GM10266 (cell line): ENCODE measurements around the gene ADRA1B.

Source experiments
- DNase-seq: peaks from one replicate; pipeline ENCODE4 v3.0.0; 2012; ENCODE audit errors: extremely low spot score
- TF ChIP-seq, protein P1 (sequence below): IDR thresholded peaks from 2 replicates; pipeline ENCODE4 v1.5.1; 2012; ENCODE audit warnings: mild to moderate bottlenecking, low read depth; ENCODE audit not compliant: control insufficient read depth, insufficient read depth; ENCODE audit errors: missing control alignments

ADRA1B gene

DNA sequence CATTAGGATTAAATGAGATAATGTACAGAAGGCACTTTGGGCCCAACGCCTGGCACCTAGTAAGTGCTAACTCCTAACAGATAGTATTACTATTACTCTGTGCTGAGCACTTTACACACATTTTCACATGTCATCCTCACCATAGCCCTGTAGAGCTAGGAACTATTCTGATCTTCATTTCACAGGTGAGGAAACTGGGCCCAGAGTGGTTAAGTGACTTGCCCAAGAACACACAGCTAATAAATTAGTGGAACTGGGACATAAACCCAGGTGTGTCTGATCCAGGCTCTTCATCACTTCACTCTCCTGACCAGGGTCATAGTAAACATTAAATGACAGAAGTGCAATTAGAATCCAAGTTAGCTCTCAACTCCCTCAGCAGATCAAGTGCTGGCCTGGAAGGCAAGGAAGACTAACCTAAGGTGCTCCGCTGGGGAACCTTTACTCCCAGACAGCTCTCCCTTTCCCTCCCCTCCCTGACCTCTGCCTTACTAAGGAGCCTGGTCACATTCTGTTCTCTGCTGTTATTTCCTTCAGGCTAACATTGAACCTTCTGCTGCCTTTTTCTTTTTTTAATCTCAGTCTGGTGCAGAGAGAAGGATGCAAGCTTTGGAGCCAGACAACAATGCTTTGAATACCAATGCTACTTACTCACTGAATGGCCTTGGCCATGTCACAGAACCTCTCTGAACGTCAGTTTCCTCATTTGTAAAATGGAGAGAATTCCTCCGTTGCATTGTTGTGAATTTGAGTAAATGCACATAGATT, 4.1 kb upstream of the ADRA1B start:
- DNase-seq = no peak
- TF ChIP-seq, protein P1, sequence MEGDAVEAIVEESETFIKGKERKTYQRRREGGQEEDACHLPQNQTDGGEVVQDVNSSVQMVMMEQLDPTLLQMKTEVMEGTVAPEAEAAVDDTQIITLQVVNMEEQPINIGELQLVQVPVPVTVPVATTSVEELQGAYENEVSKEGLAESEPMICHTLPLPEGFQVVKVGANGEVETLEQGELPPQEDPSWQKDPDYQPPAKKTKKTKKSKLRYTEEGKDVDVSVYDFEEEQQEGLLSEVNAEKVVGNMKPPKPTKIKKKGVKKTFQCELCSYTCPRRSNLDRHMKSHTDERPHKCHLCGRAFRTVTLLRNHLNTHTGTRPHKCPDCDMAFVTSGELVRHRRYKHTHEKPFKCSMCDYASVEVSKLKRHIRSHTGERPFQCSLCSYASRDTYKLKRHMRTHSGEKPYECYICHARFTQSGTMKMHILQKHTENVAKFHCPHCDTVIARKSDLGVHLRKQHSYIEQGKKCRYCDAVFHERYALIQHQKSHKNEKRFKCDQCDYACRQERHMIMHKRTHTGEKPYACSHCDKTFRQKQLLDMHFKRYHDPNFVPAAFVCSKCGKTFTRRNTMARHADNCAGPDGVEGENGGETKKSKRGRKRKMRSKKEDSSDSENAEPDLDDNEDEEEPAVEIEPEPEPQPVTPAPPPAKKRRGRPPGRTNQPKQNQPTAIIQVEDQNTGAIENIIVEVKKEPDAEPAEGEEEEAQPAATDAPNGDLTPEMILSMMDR = no peak

DNA sequence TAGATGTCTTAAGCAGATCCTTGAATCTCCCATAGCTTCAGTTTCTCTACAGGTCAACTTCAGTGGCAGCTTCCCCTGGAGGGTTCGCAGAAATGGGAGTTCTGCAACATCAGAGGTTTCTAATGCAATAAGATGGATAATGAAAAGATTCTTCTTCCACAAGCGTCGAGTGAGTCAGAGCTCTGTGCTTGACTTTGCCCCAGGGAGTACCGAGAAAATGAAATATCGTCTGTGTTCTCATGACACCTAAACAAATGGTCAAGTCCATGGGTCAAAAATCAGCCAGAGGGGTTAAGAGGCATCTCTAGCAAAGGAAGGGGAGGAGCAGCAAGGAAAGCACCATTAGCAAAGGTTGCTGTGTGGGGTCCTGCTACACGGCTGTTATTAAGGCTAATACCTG, 3.2 kb upstream of the ADRA1B start:
- TF ChIP-seq, protein P1 = no peak
- DNase-seq = no peak

DNA sequence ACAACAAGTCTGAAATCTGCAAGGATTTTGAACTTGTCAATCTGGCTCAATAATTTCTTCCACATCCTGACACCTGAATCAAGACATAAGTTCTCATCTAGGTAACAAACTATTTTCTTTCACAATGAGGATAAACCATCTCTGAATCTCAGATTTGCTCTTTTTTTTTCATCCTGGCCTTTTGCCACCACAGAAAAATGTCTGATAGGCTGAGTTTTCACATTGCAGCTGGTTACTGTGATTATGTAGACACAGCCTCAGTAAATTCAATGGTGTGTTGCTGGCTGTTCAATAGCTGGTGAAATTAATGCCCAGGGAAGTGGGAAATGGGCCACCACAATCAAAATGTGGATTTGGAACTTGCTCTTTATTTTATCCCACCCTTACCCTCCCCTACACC, 2.8 kb upstream of the ADRA1B start:
- TF ChIP-seq, protein P1 = no peak
- DNase-seq = no peak

DNA sequence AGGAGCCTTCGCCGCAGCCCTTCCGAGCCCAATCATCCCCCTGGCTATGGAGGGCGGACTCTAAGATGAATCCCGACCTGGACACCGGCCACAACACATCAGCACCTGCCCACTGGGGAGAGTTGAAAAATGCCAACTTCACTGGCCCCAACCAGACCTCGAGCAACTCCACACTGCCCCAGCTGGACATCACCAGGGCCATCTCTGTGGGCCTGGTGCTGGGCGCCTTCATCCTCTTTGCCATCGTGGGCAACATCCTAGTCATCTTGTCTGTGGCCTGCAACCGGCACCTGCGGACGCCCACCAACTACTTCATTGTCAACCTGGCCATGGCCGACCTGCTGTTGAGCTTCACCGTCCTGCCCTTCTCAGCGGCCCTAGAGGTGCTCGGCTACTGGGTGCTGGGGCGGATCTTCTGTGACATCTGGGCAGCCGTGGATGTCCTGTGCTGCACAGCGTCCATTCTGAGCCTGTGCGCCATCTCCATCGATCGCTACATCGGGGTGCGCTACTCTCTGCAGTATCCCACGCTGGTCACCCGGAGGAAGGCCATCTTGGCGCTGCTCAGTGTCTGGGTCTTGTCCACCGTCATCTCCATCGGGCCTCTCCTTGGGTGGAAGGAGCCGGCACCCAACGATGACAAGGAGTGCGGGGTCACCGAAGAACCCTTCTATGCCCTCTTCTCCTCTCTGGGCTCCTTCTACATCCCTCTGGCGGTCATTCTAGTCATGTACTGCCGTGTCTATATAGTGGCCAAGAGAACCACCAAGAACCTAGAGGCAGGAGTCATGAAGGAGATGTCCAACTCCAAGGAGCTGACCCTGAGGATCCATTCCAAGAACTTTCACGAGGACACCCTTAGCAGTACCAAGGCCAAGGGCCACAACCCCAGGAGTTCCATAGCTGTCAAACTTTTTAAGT, 819 bp downstream of the ADRA1B start:
- TF ChIP-seq, protein P1 = no peak
- DNase-seq = no peak

DNA sequence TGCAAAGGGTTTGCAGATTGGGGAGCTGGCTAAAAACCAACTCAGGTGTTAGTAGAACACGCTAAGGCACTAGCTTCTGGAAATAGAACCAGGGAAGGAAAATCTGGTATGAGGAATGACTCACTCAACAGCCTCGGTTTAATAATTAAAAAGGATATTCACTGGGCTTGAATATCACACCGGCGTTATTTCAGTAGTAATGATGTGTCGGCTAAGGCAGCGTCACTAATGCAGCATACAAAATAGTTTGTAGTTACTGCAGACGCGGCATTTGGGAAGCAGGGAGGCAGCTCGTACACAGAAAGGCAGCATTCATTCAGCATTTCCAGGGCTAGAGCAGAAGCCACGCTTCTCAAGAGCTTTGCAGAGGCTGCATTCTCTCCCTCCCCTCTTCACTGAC, 1.7 kb downstream of the ADRA1B start:
- no peak for DNase-seq
- TF ChIP-seq, protein P1 = no peak

DNA sequence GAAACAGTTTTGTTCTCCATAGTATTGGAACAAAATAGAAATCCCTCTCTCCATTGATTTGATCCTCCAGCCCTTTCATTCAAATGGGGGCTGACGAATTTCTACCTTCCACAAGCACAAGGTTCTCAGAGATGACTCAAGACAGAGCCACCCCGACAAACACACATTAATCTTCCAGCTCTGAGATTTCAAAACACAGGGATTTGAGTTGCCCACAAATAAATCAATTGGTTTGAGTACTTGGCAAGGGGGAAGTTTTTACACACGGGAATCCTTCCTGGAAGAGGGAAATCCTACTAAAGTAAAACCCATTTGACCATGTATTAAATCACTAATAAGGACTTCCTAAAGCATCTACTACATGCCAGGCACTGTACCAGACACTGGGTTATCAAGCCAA, 5.4 kb downstream of the ADRA1B start:
- no peak for DNase-seq
- TF ChIP-seq, protein P1 = no peak

DNA sequence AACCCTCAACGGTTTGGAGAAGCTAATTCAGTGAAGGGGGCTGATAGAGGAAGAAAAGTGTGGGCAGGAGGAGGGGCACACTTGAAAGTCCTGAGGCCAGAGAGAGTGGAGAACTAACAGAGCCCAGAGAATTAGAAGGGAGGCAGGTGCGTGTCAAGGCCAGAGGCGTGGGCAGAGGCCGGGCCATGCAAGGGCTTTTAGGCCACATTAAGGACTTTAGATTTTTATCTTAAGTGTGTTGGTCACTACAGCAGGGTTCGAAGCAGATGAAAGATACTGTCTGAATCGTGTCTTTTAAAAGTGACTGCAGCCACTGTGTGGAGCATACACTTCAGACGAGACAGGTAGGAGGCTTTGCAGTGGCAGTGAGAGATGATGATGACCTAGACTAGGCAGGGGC, 6.7 kb downstream of the ADRA1B start:
- DNase-seq = no peak
- TF ChIP-seq, protein P1 = no peak
